ENCODE results near the gene C19orf85.

The C19orf85 gene

GRCh38 chr19:55484593-55485438 is 20.3 kb upstream of the C19orf85 start, which contains the start of gene NAT14:
Gene NAT14, plus strand, starts transcription at chr19:55485188. Its CDS starts 521 bp downstream, at chr19:55485709.
- no peak for TF ChIP-seq GATA2 (IDR thresholded peaks at IDR 0.05; ENCODE audit: low read depth, low read length)
- no peak for TF ChIP-seq GATA3 (IDR thresholded peaks at IDR 0.05; ENCODE audit: low read depth, low read length)

DNA sequence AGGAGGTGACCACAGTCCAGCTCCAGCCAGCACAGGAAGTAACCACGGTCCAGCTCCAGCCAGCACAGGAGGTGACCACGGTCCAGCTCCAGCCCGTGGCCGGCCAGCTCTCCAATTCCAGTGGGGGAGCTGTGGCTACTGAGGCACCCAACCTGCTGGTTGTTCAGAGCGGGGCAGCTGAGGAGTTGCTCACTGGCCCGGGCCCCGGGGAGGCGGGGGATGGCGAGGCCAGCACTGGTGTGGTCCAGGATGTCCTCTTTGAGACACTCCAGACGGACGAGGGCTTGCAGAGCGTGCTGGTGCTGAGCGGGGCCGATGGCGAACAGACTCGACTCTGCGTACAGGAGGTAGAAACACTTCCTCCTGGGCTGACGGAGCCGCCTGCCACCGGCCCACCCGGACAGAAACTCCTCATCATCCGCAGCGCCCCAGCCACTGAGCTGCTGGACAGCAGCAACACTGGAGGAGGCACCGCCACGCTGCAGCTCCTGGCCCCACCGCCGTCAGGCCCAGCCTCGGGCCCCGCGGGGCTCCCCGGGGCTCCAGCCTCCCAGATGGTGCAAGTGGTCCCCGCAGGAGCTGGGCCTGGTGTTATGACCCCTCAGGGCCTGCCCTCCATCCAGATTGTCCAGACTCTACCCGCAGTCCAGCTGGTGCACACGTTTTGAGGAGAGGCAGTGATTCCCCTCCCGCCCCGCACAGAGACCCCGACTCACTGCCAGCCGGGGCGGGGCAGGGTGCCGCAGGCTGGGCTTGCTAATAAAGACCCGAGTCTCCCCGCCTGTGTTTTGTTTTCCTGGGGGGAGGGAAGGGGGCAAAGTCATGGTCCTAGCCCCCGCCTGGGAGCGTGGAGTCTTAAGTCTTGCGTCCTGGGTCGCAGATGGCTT is 19.4 kb upstream of the C19orf85 start:
- TF ChIP-seq GATA3 (IDR thresholded peaks at IDR 0.05; ENCODE audit: low read depth, low read length) (no peak), GATA2 (IDR thresholded peaks at IDR 0.05; ENCODE audit: low read depth, low read length) (no peak)

DNA sequence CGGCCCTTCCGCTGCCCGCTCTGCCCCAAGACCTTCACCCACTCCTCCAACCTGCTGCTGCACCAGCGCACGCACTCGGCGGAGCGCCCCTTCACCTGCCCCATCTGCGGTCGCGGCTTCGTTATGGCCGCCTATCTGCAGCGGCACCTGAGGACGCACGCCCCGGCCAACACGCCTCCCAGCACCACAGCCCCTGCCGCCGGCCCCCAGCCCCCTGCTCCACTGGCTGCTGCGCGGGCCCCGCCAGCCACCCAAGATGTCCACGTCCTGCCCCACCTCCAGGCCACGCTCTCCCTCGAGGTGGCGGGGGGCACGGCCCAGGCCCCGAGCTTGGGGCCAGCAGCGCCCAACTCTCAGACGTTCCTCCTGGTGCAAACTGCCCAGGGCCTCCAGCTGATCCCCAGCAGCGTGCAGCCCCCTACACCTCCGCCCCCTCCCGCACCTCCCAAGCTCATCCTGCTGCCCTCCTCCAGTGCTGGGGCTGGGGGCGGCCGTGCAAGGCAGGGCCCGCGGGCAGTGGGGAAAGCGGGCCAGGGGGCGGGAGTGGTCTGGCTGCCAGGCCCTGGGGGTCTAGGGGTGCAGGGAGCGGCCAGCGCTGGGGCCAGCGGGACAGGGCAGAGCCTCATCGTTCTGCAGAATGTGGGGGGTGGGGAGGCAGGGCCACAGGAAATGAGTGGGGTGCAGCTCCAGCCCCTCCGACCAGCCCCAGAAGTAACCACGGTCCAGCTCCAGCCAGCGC is 18.6 kb upstream of the C19orf85 start:
- TF ChIP-seq GATA2 (IDR thresholded peaks at IDR 0.05; ENCODE audit: low read depth, low read length) = no peak
- no peak for TF ChIP-seq GATA3 (IDR thresholded peaks at IDR 0.05; ENCODE audit: low read depth, low read length)

- TF ChIP-seq GATA2 (IDR thresholded peaks at IDR 0.05; ENCODE audit: low read depth, low read length) (no peak), GATA3 (IDR thresholded peaks at IDR 0.05; ENCODE audit: low read depth, low read length) (no peak)
Measured at GRCh38 chr19:55482156-55482961, 17.8 kb upstream of the C19orf85 start.

- TF ChIP-seq GATA2 (IDR thresholded peaks at IDR 0.05; ENCODE audit: low read depth, low read length) = no peak
- no peak for TF ChIP-seq GATA3 (IDR thresholded peaks at IDR 0.05; ENCODE audit: low read depth, low read length)
Measured at GRCh38 chr19:55481794-55482155, 17.2 kb upstream of the C19orf85 start.

DNA sequence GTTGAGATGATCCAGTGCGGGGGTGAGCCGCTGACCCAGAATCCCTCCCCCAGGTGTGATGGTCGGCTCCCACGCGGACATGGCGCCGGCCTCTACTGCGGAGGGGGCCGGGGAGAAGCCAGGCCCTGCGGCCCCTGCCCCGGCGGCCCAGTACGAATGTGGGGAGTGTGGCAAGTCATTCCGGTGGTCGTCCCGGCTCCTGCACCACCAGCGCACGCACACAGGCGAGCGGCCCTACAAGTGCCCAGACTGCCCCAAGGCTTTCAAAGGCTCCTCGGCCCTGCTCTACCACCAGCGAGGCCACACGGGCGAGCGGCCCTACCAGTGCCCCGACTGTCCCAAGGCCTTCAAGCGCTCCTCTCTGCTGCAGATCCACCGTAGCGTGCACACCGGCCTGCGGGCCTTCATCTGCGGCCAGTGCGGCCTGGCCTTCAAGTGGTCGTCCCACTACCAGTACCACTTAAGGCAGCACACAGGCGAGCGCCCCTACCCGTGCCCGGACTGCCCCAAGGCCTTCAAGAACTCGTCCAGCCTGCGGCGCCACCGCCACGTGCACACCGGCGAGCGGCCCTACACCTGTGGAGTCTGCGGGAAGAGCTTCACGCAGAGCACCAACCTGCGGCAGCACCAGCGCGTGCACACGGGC is 16.7 kb upstream of the C19orf85 start:
- no peak for TF ChIP-seq GATA2 (IDR thresholded peaks at IDR 0.05; ENCODE audit: low read depth, low read length)
- TF ChIP-seq GATA3 (IDR thresholded peaks at IDR 0.05; ENCODE audit: low read depth, low read length) = no peak

DNA sequence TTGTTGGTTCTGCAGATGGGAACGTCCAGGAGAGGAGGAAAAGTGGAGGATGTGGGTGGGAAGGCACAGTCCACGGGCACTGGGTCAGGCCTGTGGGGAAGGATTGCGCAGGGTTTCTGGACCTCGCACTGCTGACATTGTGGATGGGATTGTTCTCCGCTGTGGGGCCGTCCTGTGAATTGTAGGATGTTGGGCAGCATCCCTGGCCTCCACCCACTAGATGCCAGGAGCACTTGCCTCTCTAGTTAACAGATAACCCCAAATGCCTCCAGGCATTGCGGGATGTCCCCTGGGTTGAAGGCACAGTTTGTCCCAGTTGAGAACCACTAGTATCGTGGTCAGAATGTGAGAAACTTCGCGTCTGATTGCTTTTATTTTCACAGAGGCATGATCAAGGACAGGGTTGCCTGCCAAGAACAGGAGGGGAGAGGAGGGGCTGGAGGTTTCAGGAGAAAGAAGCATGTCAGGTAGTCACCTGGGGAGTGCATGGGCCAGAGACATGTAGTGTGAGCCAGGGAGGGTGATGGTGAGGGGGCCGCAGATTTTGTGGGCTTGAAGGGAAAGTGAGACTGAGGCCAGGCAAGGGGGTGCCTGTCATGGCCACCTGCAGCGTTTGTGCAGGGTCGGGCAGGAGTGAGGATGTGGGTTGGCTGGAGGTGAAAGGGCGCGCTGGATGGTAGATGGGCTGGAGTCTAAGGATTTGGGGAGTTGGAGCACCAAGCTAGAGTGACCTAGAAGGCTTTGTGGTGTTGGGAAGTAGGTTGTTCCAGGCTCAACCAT is 15.1 kb upstream of the C19orf85 start:
- TF ChIP-seq GATA2 (IDR thresholded peaks at IDR 0.05; ENCODE audit: low read depth, low read length) (no peak), GATA3 (IDR thresholded peaks at IDR 0.05; ENCODE audit: low read depth, low read length) (no peak)

DNA sequence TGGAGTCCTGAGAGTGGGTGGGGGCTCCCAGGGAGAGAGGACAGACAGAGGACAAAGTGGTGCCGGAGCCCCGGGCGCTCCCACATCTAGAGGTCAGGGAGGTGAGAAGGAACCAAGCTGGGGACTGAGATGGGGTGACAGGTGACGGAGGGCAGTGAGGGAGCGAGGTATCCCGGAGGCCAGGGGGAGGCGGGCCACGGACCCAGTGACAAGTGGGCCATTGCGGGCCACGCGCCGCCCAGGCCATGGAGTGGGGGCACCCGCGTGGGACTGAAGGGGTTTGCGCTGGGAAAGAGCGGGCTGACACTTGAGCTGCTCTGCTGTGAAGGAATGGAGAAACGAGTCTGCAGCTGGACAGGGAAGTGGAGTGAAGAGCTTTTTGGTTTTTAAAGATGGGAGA is 14.5 kb upstream of the C19orf85 start:
- TF ChIP-seq GATA3 (IDR thresholded peaks at IDR 0.05; ENCODE audit: low read depth, low read length) (no peak), GATA2 (IDR thresholded peaks at IDR 0.05; ENCODE audit: low read depth, low read length) (no peak)

GRCh38 chr19:55478364-55478763 is 13.8 kb upstream of the C19orf85 start:
- no peak for TF ChIP-seq GATA2 (IDR thresholded peaks at IDR 0.05; ENCODE audit: low read depth, low read length)
- no peak for TF ChIP-seq GATA3 (IDR thresholded peaks at IDR 0.05; ENCODE audit: low read depth, low read length)

- TF ChIP-seq GATA3 (IDR thresholded peaks at IDR 0.05; ENCODE audit: low read depth, low read length) (no peak), GATA2 (IDR thresholded peaks at IDR 0.05; ENCODE audit: low read depth, low read length) (no peak)
Measured at GRCh38 chr19:55477905-55478304, 13.4 kb upstream of the C19orf85 start.

DNA sequence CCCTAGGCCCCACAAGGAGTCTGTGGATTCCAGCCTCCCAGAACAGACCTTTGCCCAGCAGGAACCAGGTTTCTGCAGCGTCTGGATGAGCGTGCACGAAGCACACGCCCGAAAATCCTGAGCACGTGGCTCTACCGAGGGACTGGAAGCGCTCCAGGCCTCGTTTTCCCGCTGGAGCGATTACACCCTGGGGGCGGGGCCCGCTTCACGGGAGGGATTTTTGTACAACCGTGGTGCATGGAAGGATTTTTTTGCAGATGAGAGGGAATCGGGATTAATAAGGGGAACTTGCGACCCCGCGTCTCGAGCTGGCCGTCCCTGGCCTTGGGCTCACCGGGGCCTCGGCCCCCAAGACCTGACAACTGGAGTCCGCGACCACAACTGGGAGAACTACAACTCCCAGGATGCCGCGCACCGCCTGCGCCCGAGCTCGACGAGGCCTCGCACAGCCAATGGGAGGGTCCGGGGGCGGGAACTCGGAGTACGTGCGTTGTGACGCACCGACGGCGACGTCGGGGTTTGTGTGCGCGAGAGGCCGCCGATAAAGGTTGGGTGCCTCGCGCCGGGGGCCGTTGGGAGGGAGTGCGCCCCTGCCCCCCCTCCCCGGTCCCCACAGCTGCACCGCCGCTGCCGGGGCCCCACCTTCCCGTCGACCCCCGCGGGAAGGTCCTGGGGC is 11.7 kb upstream of the C19orf85 start, which contains the start of gene ZNF628:
TSS of gene ZNF628 (plus strand) at position 518 of the 676 bp plus-strand sequence. CDS start 3,294 bp downstream, outside the sequence.
- TF ChIP-seq GATA2 (IDR thresholded peaks at IDR 0.05; ENCODE audit: low read depth, low read length) = no peak
- TF ChIP-seq GATA3 (IDR thresholded peaks at IDR 0.05; ENCODE audit: low read depth, low read length) = no peak
